Head of caudate nucleus (tissue), 42 donors: Measurements from ENCODE around the gene FCHSD2.
A peak's percentile ranks its signal among the peaks of the same experiment; 100 is the strongest.
"Not testable (repeated sequence)": the region's sequence is repeated elsewhere in the genome, so short reads cannot be mapped to it uniquely, and the experiment has no call there.

ENCODE experiments used
- DNase-seq, 42 donors: peaks; one replicate each; pipeline versions ENCODE4 v3.0.0 to v3.0.0-alpha.2; 2020 to 2021; ENCODE audit warnings: mixed read lengths in 7 of 42
- intact Hi-C: fragments of 100-400 bp; cut with DNase I; formaldehyde crosslinking; loops from one replicate; pipeline ENCODE4 v1.15.0; 2022

The FCHSD2 gene

DNA sequence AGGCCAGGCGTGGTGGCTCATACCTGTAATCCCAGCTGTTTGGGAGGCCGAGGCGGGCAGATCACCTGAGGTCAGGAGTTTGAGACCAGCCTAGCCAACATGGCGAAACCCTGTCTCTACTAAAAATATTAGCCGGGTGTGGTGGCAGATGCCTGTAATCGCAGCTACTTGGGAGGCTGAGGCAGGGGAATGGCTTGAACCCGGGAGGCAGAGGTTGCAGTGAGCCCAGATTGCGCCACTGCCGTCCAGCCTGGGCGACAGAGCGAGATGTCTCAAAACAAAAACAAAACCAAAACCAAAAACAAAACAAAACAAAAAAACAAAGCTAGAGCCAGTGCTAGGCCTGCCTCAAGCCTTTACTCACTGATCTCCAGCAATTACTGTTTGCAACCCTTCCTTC is 314.5 kb downstream of the FCHSD2 start:
- intact Hi-C loops, result not testable (repeated sequence)

DNA sequence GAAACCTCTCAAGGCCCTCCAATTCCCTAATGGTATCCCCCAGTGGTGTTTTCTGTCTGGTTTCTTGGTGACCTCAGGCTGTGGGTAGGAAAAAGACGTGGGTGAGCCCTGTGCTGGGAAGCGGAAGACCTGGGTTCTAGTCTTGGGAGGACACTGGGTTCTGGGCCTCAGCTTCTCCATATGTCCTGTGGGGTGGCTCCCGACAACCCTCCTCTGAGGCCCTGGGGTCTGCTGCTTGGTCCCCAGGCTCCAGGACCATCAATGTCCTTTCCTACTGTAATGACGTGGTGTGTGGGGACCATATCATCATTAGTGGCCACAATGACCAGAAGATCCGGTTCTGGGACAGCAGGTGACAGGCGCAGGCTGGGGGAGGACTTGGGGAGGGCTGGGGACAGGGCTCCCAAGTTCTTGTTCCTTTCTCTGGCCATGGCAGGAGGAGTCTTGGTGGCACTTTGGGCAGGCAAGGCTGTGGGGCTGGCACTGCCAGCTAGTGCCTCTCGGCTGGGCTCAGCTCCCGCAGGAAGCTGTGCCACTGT is 315.1 kb downstream of the FCHSD2 start:
- intact Hi-C loops, result no loop called here
- peak in 1 of 42 donors; percentile 34 for DNase-seq

More for the DNA sequence above, 314.5 kb downstream of the FCHSD2 start:
- DNase-seq, result peak in 1 of 42 donors; percentile 18

DNA sequence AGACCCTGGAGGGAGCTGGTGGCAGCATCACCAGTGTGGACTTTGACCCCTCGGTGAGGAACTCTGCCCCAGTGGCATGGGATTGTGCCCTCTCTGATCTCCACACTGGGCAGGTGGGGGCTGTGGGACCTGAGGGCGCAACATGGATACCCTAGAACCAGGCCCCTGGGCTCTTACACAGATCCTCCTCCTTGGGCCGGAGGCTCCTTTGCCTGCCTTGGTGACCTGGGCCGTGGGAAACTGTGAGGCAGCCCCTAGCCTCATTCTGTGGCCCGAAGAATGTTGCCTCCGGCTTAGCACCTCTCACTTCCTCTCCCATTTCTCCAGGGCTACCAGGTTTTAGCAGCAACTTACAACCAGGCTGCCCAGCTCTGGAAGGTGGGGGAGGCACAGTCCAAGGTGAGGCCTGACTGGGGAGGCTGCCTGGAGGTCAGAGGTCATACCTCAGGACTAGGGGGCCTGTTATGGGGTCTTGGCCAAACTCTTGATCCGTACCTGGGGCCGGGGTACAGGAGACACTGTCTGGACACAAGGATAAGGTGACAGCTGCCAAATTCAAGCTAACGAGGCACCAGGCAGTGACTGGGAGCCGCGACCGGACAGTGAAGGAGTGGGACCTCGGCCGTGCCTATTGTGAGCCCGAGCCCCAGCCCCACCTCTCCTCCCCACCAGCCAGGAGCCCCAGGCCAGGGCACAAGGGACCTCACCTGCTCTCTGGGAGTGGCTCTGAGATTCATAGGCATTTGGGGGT is 315.8 kb downstream of the FCHSD2 start:
- intact Hi-C loops, result no loop called here
- DNase-seq, result peak in 2 of 42 donors; percentile 9 to 33

DNA sequence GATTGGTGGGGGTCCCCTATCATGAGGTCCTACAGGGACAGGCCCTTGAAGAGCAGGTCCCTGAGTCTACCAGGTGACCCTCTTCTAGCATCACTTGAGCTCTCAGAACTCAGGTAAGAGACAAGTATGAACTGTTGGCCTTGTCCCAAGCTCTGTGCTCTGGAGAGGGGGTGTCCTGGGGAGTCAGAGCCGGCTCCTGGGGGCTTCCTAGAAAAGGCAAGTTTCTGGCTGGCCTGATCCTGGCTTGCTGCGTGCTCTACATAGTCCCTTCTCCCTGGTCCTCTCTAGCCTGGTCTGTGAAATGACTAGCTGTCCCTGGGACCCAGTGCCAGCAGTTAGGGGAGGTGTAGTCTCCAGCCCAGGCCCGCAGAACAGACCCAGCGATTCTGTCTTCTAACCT is 316.5 kb downstream of the FCHSD2 start:
- intact Hi-C loops, result no loop called here
- DNase-seq, result peak in 1 of 42 donors; percentile 32

DNA sequence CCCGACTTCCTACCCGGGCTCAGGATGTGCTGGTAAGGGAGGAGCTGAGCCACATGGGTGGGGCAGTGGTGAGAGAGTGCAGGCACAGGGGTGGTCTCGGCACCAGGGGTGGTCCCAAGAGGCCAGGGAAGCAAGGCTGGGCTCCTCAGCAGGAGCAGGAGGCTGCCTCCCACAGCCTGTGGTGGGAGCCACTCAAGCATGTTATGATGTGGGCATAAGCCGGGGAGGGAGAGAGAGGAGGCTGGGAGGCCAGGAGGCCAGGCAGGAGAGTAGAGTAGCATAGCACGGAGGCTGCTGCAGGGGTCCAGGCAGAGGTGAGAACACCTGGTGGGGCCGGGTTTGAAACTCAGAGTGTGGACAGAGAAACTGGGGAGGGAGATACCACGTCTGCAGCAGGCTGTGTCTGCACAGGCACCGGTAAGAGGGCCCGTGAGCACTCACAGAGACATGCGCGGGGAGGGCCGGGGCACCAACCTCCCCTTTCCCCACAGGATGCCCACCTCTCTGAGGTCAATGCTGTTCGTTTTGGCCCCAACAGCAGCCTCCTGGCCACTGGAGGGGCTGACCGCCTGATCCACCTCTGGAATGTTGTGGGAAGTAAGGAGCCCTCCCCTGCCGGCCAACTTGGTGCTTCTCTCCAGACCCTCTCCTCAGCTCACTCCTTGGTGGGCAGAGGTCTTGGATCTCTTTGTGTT is 317.2 kb downstream of the FCHSD2 start:
- peak in 3 of 42 donors; percentile 9 to 36 (median 35) for DNase-seq
- intact Hi-C loops, result no loop called here

DNA sequence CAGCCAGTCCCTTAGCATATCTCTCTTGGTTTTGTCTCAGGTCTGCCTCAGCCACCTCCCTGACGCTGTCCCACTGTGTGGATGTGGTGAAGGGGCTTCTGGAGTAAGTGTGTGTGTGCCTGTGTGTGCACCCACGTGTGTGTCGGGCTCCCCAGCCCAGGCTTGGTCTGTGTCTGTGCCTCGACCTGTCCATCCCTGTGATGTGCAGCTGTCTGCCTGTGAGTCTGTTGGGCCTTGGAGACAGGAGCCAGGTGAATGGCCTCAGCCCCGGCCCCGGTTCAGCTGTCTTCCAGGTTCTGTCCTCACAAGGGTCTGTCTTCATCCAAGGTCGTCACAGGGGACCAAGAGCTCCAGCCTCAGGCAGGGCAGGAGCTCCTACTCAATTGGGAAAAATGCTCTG is 318.1 kb downstream of the FCHSD2 start:
- DNase-seq, result peak in 2 of 42 donors; percentile 10 to 32
- intact Hi-C loops, result no loop called here

DNA sequence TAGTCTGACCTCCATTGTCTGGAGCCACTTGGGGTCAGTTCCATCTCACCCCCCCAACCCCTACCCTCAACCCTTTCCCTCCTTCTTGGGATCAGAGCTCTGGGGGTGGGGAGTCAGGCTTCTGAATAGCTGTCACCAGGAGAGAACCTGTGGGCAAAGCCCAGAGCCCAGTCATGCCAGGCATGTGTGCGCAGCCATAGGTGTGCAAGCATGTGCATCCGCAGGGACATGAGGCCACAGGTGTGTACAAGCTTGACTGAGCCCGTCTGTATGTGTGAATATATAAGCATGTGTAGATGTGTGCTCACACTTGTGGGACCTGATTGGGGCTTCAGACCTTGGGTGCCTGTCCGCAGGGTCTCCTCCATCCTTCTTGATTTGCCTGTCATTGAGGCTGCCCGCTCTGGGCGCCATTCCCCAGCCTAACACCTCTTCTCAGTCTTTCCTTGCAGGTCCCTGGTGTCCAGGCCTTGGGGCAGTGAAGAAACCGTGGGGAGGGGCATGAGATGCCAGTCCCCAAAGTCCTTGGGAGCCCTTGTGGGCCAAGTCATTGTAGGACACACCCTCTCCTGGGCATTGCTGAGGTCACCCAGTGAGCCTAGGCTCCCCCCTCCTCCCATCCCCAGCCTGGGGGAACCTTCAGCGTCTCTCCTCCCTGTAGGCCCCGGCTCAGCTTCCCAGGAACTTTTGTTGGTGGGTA is 318.9 kb downstream of the FCHSD2 start:
- intact Hi-C loops, result no loop called here
- DNase-seq, result peak in 2 of 42 donors; percentile 13 to 33

DNA sequence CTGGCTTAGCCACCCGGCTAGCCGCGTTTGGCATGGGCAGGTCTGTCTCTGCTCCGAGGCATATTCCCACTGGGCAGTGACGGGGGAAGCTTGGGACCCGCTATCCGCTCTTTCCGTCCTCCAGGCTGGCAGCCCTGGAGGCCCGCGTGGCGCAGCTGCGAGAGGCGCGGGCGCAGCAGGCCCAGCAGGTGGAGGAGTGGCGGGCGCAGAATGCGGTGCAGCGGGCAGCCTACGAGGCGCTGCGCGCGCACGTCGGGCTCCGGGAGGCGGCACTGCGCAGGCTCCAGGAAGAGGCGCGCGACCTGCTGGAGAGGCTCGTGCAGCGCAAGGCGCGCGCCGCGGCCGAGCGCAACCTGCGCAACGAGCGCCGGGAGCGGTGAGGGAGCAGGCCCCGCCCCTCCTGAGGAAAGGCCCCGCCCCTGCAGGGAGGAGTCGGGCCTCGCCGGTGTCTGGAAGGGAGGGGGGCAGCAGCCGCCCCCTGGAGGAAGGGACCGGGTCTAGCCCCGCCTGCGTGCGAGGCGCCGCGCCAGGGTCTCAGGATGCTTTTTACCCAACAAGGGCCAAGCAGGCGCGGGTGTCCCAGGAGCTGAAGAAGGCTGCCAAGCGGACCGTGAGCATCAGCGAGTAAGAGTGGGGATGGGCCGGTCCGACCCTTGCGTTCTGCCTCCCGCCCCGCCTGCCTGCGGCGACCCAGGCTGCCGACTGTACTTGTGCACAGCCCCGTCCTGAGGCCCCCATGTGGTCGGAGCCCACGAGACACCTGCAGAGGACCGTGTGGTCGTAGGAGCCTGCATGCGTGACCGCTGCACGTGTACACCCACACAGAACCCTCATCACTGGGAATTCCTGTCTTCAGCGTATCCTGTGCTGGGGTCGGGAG is 320.0 kb downstream of the FCHSD2 start:
- intact Hi-C loops, result no loop called here

DNA sequence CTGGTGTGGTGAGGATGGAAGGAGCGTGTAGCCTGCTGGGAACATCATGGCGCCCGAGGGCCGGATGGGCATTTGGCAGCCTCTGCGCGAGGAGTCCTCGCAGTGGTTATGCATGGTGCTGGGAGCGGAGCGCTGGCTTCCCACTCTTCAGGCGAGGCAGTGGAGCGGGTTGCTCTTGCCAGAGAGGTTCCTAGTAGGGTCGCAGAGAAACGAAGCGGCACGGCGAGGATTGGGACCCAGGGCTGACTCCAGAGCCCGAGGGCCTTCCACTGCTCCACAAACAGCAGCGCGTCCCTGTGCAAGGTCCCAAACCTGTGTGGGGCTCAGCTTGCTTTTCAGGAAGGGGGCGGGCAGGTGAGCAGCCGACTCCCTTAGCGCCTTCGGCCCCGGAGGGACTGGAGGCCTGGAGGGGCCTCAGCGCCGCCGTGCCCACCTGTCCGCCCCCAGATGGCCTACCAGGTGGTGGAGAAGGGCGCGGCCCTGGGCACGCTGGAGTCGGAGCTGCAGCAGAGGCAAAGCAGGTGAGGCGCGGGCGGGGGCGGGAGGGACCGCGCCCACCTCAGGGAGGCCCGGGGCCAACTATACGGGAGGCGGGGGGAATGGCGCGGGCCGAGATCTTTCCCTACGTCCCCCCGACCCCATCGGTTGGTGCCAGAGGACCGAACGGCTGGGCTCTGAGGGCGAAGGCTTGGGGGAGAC is 320.7 kb downstream of the FCHSD2 start:
- peak in 8 of 42 donors; percentile 14 to 62 (median 40) for DNase-seq
- intact Hi-C loops, result no loop called here

More for the DNA sequence above, 320.0 kb downstream of the FCHSD2 start:
- DNase-seq, result peak; percentile 71 to 97 (median 92)

DNA sequence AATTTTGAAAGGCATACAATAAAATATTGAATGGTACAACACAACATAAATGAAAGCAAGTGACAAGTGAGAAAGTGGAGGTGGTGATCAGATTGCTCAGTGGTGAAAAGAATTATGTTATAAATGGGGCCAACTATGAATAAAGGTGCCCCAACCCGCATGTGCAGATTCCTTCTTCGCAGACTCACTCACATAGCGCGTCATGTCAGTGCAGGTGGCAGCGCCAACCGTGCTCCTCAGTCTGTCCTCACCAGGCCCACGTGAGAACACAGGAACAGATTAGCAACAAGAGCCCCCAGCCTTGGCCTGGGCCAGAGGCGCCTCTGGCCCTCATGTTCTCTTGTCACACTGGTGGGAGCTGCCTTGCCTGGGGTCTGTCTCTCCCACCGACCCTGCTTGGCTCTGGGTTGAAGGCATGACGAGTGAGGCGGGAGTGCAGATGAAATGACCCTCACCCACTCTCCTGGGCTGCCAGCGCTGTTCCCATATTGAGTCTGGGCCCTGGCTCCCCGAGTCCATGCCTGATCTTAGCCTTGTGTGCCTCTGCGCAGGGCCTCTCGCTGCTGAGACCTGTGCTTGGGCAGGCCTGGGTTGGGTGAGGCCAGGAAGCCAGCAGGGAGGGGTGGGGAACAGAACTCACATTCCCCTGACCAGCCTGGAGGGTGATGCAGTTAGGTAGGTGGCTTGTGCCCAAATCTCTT is 321.5 kb downstream of the FCHSD2 start:
- intact Hi-C loops, result no loop called here
- DNase-seq, result peak in 22 of 42 donors; percentile 21 to 78 (median 60)

DNA sequence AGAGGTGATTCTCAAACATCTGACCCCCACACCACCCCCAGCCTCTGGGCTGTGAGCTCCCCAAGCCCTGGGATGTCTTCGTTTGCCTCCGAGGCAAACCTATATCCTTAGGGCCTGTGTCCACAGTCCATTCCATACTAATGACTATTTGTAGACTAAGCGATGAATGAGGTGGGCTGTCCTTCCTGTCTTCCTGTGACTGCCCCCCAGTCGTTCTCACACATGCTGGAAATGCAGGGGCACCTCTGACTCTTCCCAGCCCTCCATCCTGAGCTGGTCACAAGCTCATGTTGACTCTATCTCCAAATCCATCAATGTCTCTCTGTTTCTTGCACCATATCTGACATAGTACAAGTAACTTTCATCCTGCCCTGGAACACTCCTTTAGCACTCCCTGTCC is 323.1 kb downstream of the FCHSD2 start:
- DNase-seq, result no peak
- intact Hi-C loops, result no loop called here

DNA sequence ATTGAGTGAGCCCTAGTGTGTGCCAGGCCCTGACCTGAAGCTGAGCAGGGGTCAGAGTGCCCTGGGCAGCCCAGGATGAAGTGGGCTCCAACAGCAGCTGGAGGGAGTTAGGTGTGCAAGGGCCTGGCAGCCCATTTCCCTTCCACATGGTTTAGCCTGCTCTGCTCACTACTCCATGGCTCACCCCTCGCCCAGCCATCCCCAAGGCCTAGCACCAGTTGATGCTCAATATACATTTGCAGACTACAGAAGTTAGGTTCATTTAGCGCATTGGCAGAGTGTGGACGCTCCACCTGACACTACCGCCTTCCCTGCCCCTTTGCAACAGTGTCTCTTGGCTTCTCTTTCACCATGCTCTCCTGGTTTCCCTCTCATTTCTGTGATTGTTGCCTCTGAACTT is 324.2 kb downstream of the FCHSD2 start:
- no peak for DNase-seq
- intact Hi-C loops, result no loop called here

DNA sequence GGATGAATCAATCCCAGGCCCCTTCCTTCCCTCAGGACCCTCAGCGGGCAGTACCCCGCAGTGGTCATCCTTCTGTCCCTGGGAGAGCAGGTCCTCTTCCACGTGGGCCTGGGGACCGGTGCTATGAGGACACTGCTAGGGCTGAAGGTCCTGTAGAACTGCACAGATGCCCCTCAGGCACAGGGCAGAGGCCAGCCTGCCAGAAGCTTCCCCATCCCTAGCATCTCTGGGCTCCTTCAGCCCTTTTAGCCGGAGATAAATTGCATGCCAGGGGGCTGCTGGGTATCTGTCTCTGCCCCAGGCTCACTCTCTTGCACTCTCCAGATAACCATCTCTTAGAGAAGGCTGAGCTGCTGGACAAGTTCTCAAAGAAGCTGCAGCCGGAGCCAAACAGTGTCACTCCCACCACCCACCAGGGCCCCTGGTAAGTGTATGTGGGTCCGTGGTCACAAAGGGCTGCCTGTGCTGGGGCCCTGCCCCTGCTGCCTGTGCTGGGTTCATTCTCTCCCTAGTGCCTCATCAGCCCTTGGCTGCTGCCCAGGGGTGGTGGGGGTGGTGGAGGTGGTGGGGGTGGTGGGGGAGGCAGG is 325.6 kb downstream of the FCHSD2 start:
- intact Hi-C loops, result no loop called here
- DNase-seq, result no peak

DNA sequence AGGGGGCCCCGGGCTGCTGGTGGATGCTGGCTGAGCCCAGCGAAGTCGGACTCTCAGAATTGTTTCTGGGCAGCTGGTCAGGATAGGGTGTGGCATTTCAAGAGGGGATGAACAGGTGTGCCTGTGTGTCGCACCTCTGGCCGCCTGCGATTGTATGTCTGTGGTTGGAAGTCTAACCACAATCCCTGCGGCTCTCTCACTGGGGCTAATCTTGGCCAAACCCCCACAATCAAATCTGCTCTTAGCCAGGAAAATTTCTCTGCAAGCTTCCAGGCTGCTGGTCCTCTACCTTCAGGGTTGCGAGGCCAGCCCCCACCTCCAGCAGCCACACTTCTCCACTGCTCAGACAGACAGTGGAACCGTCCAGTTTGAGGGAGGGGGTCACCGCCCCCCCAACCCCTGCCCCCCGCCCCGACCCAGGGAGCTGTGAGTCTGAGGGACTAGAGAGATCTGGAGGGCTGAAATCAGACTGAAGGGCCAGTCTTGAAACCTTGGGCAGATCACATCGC is 327.0 kb downstream of the FCHSD2 start:
- DNase-seq, result no peak
- intact Hi-C loops, result no loop called here

DNA sequence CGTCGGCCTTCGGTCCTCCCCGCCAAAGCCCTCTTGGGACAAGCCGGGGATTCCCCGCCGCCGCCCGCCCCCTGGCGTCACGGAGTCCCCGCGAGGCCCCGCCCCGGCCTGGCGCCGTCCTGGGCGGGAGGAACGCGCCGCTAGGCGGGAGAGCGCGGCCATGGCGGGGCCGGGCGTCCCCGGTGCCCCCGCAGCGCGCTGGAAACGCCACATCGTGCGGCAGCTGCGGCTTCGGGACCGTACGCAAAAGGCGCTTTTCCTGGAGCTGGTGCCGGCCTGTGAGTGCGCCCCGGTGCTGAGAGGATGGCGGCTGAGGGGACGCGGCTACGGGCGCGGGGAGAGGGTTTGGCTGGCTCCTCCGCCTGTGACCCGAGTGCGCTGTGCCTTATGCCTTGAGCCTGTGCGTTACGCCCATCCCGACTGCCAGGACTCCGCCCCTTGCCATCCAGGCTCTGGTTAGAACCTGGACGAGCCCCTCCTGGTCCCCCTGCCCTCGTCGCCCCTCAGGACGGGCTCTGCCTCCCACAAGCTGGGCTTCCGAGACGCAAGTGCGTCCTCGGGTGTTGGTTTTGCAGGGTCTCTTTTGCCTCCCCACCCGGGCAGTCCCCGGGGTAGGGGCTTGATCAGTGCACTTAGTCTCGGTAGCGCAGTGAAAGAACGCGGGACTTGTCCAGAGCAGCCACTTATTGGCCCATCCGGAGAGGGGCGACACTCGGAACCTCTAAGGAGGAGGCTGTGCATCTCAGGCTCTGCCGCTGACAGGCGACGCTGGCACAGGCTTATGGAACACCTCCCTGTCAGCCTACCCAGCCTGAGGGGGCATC is 327.6 kb downstream of the FCHSD2 start, which contains the start of gene ATG16L2:
TSS of gene ATG16L2 (plus strand) at position 126 of the 824 bp plus-strand sequence. CDS start at position 161, 35 bp downstream.
- DNase-seq, result peak; percentile 55 to 95 (median 90)

More for the DNA sequence above, 327.6 kb downstream of the FCHSD2 start, which contains the start of gene ATG16L2:
- intact Hi-C loops, result no loop called here
